Brain pericyte (primary cell): Measurements from ENCODE around the gene ATP8A1.
"Not testable (repeated sequence)": the region's sequence is repeated elsewhere in the genome, so short reads cannot be mapped to it uniquely, and the experiment has no call there.

Source experiments
- DNase-seq: peaks from one replicate; pipeline ENCODE4 v3.0.0-alpha.2; 2012; ENCODE audit warnings: low read depth, low spot score

Gene ATP8A1

DNA sequence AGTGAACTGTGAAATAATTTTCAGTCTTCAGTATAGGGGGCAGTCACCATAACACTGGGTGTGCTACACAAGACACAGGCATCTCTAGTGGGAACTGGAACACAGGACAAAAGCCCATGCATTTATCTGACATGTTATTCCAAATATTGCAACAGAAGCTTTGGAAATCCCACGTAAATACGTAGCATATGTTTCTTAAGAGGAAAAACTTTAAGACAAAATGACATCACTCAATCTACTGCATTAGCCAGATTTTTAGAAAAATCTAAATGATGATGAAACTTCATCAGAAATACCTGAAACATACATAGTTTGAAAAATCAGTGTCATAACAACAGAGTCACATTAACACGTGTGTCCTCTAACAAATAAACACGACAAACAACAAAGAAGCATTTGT is 245.1 kb downstream of the ATP8A1 start:
- DNase-seq = no peak

DNA sequence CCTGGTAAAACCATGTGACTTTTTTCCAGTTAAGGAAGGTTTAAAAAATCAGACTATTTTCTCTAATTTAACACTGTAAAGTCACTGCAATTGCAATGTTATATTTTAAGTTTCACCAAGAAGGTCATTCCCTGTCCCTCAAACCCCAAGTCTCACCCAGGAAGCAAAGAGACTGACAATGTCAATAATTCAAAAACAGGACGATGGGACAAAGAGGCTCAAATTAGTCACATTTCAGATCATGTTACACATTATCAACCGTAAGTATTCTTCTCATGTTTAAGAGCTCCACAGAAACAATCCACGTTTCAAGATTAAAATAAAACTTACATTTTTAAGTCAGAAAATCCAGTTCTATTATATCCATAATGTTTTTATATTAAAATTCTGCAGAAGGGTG is 246.5 kb downstream of the ATP8A1 start:
- DNase-seq = no peak

- no peak for DNase-seq
Measured at GRCh38 chr4:42404001-42404400, 252.9 kb downstream of the ATP8A1 start.

DNA sequence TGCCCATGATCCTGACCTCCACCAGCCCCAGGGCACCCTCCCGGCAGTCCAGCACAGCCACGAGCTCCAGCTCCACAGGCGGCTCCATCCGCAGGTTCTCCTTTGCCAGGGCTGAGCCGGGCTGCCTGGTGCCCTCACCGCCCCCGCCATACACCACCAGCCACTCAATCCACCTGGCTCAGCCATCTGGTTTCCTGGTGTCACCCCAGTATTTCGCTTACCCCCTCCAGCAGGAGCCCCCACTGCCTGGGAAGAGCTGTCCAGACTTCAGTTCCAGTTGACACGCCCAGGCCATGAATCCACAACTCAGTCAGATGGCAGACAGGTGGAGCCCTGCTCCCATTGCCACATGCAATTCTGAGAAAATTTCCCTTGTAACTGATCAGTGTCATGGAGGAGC is 255.7 kb downstream of the ATP8A1 start:
- no peak for DNase-seq

DNA sequence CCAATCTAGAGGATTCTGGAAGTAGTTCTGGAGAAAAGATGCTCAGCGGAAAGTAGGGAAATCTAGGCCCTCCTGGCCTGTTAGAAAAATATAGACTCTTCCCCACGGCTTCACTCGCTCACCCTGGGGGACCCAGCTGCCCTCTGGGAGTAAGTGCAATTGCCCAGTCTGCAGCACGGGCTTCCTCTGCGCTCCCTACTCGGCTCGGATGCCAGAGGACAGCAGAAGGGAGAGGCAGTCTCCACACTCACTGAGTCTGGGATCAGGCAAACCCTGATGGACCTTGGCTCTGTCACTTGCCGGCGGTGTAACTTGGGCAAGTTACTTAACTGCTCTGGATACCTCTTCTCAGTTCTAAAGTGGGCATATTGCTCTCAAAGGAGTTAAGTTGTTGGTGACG is 257.5 kb downstream of the ATP8A1 start:
- no peak for DNase-seq

- DNase-seq = no peak
Measured at GRCh38 chr4:42398871-42399331, 258.0 kb downstream of the ATP8A1 start.

GRCh38 chr4:42398171-42398870 is 258.6 kb downstream of the ATP8A1 start:
- no peak for DNase-seq

DNA sequence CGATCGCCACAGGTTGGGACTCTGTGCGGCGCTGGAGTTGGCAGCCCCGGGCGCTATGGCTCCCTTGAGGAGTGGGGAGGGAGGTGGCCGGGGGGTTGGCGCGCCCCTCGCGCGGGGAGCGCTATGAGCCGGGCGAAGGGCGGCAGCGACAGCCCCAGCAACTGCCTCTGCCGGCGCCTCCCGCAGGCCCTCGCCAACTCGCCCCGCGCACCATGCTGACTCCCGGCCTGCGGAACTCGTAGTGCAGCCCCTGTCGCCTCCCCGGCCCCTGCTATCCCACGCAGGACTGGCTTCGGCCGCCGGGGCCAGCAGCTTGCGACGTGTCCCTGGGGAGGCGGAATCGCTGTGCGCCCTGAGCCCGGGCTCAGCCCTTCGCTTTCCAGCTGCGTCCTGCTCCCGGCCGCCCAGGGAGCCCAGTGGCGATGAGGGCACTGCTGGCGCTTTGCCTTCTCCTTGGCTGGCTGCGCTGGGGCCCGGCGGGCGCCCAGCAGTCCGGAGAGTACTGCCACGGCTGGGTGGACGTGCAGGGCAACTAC is 259.2 kb downstream of the ATP8A1 start:
- DNase-seq = no peak

DNA sequence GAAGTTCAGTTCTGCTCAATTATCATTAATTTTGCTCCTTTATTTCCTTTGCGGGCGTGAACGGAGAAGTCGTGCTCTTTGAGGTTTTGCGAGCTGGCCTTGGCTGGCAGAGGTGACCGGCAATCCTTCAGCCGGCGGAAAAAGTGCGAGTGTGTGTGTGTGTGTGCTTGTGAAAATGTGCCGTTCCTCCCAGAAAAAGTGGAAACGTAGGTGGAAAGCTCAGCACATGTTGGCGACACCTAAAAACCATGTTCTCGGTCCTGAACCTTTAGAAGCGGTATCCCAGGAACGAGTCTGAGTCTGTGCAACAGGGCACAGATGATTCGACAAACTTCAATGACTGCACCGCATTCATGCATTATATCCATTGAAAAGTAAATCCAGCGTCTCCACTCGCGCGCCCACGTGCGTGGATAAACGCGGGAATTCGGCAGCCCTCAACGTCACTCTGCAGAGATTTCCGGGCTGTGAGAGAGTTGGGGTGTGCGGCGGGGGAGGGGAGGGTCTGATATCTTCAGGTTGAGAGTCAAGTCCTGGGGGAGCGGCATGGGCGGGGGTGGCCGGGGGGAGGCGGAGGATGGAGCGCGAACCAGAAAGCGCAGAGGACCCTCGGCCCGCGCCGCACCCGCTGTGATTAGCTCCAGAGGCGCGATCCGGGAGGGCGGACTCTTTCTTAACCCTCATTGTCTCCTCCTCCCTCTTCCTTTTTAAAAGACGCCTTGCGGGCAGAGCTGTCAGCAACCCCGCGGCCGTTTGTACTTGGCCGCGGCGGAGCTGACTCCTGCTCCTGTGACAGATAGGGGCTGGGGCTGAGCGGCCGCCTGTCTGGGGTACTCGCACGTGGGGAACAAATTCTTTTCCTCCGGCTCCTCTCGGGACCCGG is 259.9 kb downstream of the ATP8A1 start, which contains the start of gene SHISA3:
SHISA3 (plus strand) TSS at position 737 of the 883 bp plus-strand sequence. CDS start 569 bp downstream, outside the sequence.
- DNase-seq = no peak

- DNase-seq = no peak
Measured at GRCh38 chr4:42396361-42396751, 260.5 kb downstream of the ATP8A1 start.

GRCh38 chr4:42395595-42395994 is 261.3 kb downstream of the ATP8A1 start:
- DNase-seq = no peak

DNA sequence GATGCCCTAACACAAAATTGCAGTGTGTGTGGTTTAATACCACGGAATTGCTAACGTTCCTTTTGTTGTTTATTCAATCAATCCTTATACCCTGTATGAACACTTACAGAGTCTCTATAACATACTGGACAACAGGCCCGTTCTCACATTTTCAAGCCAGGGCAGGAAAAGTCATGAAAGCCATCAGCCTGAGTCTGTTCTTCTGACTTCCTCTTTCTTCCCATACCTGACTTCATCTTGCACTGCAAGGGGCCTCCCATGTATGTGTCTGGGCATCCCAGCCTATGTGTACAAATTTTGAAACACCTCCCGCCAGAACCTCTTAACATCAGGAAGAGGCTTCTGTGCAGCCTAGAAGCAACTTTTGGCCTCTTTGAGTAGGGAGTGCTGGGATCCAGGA is 264.5 kb downstream of the ATP8A1 start:
- no peak for DNase-seq

DNA sequence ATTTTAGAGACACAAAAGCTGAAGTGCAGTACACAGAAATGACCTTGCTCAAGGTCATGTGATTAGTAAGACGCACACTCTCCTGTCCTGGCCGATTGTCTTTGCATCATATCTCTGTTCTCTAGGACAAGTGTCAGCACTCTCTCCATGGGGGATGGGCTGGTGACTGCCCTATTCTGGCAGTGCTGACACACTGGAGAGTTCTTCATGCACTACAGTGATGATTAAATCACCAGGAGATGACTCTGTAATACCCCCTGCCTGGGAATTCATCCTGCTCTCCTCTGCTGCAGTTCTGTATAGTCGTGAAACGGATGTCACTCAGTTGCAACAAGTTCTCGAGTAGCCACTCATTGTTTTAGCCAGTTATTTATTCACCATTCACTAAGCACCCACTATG is 264.9 kb downstream of the ATP8A1 start:
- DNase-seq = no peak

GRCh38 chr4:42391355-42391664 is 265.6 kb downstream of the ATP8A1 start:
- no peak for DNase-seq

DNA sequence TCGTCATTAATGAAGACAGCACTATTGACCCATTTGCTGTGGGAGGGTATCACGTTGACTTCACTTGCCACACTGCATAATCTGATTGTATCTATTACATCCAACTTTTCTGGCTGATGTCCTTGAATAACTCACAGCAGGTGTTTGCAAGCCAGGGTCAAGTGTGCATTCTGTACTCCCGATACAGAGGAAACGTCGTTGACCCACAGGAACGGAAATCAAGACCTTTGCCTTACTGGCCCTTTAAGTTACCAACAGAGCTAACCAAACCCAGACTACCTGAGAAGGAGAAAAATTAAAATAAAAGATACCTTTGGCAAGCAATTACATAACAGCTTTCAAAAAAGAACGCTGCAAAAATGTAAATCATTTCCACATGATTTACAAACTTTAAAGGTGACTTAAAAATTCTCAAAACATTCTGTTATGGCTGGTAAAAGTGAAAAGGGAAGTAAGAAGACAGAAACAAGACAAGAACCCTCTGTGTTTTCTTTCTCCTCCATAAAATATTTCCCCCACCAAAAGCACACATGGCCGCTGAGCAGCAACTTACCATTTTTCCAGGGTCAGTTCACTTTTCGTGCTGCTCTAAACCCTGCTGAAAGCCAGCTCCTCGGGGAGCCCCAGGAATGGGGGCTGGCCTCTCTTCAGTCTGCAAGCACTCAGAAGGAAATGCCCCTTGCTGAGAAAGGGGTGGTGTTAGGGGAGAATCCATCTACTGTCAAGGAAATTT is 266.1 kb downstream of the ATP8A1 start:
- no peak for DNase-seq

DNA sequence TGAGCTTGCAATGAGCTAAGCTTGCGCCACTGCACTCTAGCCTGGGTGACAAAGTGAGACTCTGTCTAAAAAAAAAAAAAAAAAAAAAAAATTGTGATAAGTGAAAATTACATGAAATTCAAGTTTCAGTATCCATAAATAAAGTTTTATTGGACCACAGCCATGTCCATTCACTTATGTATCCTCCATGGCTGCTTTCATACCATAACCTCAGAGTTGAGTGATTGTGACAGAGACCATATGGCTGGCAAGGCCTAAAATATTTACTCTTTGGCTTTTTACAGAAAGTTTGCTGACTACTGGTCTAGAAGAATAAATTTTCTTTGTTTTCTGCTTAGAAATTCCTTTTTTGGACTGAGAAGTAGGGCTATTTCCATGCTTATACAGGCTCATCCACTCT is 271.4 kb downstream of the ATP8A1 start:
- no peak for DNase-seq

GRCh38 chr4:42381666-42382065 is 275.2 kb downstream of the ATP8A1 start:
- no peak for DNase-seq

DNA sequence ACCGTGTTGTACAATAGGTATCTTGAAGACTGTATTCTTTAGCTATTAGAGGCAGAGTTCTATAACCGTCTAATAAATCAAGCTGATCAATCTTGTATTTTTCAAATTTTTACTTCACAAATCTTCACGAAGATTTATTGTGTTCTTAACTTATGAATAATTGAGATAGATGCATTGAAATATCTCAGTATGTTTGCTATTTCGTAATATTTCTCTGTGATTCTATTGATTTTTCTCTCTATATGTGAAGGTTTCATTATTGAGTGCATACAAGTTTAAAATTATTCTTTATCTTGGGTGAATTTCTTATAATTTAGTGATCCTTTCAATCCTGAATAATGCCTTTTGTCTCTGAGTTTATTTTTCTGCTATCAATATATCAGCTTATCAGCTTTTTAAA is 279.4 kb downstream of the ATP8A1 start:
- DNase-seq = no peak

DNA sequence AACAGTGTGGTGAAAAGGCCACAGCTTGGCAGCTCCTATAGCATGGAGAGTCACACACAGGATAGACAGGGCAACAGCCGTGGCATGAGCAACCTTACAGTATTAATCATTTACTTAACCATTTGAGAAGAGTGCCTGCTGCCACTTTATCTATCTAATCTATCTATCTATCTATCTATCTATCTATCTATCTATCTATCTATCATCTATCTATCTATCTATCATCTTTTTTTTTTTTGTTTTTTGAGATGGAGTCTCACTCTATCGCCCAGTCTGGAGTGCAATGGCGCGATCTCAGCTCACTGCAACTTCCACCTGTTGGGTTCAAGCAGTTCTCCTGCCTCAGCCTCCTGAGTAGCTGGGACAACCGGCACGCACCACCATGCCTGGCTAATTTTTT is 284.6 kb downstream of the ATP8A1 start:
- DNase-seq = not testable (repeated sequence)

DNA sequence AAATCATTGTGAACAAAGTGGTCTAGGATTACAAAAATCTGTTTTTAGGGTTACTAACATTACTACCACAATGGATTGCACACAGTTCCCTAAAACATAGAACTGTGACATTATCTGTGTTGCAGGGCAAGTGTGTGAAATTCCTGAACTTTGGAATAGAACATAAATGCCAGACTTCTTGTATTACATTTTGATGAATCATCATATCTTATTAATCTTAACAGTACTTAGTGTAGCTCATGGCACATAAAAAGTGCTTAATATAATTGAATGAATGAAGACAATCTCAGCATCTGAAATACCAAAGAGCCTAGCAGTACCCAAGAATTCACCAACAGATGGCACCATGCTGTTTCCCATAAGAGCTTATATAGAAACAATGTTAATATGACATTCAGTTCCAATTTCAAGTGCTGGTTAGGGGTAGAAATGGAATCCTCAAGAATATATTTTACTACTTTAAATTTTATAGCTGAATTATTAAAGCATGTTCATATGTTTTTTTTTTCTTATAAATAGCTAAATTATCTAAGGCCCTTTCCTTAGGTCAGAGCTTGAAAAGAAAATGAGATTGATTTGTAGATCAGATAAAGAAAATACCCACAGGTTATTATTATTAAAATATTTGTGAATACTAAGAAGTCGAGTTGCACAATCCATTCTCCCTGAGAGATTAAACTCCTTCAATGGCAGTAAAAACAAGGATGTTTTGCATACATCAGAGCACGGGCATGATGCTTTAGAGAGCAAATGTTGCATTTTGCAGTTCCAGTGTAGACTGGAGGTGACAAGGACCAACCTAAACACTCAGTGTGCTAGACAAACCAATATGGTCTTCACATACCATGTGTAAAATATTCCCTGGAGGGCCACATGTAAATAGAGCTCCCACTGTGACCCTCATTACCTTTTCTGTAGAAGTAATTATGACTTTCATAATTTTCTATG is 285.3 kb downstream of the ATP8A1 start:
- no peak for DNase-seq

- no peak for DNase-seq
Measured at GRCh38 chr4:42369489-42369888, 287.4 kb downstream of the ATP8A1 start.
